Ovary (tissue), 3 donors: ENCODE results near the gene ANGEL1.

Source experiments
- CTCF ChIP-seq, 3 donors: fragments of 450-650 bp in 2 of 3; fragments of 200-600 bp in 1 of 3; IDR thresholded peaks; one replicate each; pipeline versions ENCODE4 v1.5.1 to v1.8.0; 2016 to 2022; ENCODE audit warnings: antibody characterized with exemption in 3 of 3, mild to moderate bottlenecking in 1 of 3
- POLR2A ChIP-seq: fragments of 450-650 bp; IDR thresholded peaks from one replicate; pipeline ENCODE4 v1.6.1; 2017; ENCODE audit warnings: antibody characterized with exemption, mild to moderate bottlenecking, moderate library complexity
- donor health status: DM: no; HTN: no; CAD: no.

GRCh38 chr14:76810953-76811400 lies 1.7 kb downstream of the ANGEL1 start:
- TF ChIP-seq CTCF (IDR thresholded peaks at IDR 0.05) (no peak), POLR2A (no peak)
